ENCODE measurements around the gene MS4A8.
"Not testable (repeated sequence)": the region's sequence is repeated elsewhere in the genome, so short reads cannot be mapped to it uniquely, and the experiment has no call there.

Gene MS4A8, protein sequence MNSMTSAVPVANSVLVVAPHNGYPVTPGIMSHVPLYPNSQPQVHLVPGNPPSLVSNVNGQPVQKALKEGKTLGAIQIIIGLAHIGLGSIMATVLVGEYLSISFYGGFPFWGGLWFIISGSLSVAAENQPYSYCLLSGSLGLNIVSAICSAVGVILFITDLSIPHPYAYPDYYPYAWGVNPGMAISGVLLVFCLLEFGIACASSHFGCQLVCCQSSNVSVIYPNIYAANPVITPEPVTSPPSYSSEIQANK

DNA sequence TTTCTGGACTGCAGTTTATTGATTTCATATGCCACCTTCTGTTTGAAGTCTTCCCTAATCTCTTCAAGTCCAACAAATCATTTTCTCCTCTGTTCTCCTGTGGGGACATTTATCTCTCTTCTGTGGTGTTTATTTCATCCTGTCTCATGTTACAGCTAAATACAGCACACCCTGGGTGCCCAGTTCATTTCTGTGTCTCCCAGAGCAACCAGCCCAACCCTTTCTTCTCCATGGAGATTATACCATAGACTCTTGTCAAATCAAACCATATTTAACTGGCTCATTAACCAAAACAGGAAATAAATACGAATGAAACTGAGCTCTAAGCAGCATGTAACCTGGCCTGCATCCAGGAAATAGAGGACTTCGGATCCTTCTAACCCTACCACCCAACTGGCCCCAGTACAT lies at the start of gene MS4A8:
TSS of gene MS4A8 (plus strand) at position 329 of the 408 bp plus-strand sequence. CDS start 1,249 bp downstream, outside the sequence.
- DNase-seq: no peak
- intact Hi-C loops (cut with DNase I): no loop called here

DNA sequence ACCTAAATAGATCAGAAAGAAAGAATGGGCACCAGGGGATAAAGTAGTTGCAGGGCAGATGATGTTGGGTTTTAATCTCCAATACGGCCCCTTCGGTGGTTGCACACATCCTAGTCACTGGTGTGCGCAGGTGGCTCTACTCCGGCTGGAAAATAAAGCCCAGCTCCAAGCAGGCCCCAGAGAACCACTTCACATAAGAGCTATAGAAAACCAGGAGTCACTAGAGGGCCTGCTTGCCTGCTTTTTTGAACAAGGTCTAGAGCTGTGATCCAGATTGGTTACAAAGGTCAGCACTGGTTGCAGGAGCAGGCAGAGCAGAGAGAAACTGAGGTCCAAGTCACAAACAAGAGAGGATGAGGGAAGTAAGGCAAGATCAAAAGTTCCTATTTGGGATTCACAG lies 41.5 kb upstream of the MS4A8 start:
- DNase-seq: no peak
- intact Hi-C loops (cut with DNase I): no loop called here

DNA sequence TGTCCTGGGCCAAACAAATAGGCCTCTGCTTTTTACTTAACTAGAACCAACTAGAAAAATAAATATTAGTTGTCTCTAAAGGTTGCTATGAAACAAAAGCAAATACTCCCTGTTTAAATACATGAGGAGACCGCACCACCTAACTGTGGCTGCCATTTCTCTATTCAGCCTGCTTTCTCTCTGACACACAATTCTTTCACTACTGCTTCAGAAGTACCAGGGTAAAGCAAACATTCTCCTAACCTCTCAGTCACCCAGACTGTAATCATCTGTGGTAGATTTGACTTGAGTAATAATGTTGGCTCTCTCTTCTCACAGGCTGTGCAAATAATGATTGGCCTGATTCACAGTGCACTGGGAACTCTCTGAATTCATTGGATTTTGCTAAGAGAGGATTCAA lies 41.0 kb upstream of the MS4A8 start:
- DNase-seq: no peak
- intact Hi-C loops (cut with DNase I): no loop called here

DNA sequence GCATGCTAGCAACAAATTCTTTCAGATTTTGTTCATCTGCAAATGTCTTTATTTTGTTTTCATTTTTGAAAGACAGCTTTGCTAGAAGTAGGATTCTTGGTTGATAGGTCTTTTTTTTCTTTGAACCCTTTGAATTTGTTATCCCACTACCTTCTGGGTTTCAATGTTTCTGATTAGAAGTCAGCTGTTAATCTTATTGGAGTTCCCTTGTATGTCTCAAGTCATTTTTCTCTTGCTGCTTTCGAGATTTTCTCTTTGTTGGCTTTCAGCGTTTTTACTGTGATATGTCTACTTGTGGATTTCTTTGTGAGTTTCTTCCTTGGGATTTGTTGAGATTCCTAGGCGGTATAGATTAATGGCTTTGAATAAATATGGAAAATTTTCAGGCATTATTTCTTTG lies 27.2 kb upstream of the MS4A8 start:
- intact Hi-C loops (cut with DNase I): no loop called here
- no peak for DNase-seq

DNA sequence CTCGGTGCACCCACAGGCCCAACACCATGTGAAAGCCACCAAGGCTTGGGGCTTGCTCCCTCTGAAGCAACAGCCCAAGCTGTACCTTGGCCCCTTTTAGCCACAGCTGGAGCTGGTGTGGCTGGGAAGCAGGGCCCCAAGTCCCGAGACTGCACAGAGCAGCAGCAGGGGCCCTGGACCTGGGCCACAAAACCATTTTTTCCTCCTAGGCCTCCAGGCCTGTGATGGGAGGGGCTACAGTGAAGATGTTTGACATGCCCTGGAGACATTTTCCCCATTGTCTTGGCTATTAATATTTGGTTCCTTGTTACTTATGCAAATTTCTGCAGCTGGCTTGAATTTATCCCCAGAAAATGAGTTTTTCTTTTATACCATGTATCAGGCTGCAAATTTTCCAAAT lies 21.2 kb upstream of the MS4A8 start:
- intact Hi-C loops (cut with DNase I); DNase-seq: not testable (repeated sequence)

DNA sequence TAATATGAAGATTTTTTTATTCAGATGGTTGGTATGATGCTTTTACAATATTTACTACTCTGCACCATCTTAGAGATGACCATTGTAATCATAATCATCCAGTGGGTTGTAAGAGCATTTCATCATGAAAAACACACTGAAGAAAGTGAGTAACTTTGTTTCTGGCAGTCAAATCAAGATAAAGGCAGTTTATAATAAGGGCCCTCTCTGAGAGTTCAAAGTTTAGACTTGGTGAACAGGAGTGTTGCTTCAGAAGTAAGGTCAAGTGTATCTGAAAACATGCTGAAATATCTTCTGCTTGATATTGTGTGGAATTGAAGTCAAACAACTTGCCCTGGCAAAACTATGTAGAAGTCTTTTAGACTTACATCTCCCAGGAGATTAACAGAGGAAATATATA lies 19.5 kb upstream of the MS4A8 start:
- intact Hi-C loops (cut with DNase I): no loop called here
- no peak for DNase-seq

DNA sequence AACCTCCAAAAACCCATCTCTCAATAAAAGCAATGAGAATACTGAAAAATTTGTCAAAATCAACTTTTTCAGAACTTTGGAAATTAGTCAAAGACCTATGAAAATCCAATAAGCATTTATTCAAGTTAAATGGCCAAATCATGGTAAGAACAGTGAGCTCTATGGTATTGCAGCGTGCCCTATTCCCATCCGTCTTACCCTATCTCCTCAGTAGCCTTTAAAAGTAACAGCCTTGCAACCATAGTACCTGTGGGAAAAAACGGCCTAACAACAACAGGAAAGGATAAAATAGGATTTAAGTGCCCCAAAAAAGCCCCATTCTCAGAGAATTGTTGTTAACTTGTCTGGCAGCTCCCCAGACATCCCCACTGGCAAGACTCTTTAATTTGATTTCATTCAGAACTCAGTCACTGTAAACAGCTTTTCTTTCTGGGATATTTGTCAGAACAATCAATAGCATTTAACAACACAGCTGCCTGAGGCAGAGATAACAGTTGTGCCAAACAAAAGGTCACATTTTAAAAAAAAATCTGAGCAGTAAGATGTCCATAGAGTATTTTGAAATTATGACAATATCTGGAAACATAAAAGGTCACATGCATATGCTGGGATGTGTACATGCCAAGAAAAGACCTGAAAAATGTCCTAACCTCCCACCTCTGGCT lies 18.8 kb upstream of the MS4A8 start:
- intact Hi-C loops (cut with DNase I): no loop called here
- no peak for DNase-seq

DNA sequence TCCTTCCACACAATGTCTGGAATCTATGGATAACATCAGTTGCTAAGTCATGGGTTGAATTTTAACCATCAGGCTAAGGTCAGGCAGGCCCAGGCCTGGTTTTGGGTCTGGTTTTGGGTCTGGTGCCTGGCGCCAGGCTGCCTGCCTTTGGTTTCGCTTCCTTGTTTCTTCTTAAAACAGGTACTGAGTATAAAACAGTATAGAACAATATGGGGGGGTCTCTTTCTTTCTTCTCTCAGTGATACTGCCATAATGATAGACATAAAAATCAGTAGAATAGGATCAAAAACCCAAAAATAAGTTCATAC lies 14.9 kb upstream of the MS4A8 start:
- DNase-seq; intact Hi-C loops (cut with DNase I): not testable (repeated sequence)

DNA sequence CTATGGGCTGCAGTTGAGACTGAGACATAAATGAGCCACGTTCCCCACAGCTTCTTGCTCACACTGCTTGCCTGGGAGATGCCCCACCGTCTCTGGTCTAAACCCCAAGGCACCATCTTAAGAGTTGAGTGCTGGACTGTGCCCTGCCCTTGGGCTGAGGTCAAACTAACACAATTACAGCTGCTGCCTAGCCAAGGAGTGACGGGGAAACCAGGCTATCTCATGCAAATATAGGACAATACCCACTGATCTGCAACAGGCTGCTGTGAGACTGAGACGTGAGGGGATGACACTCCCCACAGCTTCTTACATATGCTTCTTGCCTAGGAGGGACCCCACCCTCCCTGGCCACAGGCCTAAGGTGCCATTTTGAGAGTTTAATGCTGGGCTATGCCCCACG lies 7.8 kb upstream of the MS4A8 start:
- intact Hi-C loops (cut with DNase I): no loop called here
- DNase-seq: no peak

DNA sequence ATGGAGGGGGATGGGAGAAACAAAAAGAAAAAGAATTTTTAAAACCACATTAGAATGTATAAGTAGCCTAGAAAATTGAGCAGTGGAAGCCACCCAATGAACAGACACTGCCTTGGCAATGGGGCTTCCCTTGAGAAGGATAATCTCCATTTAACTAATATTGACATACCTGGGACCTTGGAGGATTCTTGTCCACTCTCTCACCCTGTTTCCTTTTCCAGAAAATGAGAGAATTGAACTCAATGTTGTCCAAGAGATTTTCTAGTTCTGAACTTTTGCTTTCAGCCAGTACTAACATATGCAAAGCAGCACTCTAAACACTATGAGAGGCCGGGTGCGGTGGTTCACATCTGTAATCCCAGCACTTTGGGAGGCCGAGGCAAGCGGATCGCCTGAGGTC lies 524 bp downstream of the MS4A8 start:
- no peak for DNase-seq
- intact Hi-C loops (cut with DNase I): no loop called here

DNA sequence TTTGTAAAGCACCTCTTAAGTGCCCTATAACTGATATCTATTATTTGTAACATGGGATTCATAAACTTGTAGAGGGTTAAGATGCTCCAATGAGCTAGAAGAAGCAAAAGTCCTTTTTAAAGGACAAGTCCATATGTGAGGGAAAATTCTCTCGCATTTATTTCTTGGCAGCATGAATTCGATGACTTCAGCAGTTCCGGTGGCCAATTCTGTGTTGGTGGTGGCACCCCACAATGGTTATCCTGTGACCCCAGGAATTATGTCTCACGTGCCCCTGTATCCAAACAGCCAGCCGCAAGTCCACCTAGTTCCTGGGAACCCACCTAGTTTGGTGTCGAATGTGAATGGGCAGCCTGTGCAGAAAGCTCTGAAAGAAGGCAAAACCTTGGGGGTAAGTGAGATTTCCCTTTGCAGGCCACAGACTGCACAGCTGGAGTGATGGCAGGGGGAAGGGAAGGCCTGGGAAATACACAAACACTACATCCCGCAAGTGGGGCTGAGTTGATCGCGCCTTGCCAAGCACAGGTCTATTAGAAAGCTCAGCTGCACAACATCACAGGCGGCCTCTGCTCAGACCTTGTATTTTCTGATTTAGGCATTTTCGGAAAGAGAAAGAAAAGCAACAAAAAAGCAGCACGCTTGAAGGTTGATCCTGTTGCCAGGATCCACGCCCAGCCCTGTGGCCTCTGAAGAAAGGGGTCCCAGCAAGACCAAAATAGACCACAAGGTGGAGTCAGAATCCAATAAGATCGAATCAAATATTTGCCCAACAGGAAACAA lies 1.5 kb downstream of the MS4A8 start:
- intact Hi-C loops (cut with DNase I): no loop called here
- no peak for DNase-seq

DNA sequence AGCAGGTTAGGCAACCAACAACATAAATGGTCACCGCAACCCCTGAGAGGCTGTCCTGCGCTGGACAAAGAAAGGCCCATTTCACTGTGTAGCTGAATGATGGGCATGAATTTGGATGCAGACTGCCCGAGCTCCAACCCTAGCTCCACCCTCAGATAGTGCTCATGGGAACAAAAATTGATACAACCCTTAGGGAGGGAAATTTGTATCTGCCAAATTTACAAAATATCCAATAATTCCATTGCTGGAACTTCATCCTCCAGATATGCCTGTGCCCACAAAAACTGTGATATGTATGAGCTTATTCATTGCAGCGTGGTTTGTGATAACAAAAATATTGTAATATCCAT lies 2.0 kb downstream of the MS4A8 start:
- intact Hi-C loops (cut with DNase I): no loop called here
- no peak for DNase-seq

DNA sequence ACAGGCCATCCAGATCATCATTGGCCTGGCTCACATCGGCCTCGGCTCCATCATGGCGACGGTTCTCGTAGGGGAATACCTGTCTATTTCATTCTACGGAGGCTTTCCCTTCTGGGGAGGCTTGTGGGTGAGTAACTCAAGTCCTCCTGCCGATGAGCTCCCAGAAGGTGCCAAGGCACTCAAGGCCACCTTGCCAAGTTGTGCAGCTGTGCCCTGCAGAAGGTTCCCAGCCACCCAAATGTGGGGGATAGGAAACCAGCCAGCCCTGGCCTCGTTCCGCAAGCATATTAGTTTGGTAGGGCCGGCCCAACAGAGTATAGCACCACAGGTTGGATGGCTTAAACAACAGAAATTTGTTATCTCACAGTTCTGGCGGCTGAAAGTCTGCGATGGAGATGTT lies 4.0 kb downstream of the MS4A8 start:
- intact Hi-C loops (cut with DNase I): no loop called here

DNA sequence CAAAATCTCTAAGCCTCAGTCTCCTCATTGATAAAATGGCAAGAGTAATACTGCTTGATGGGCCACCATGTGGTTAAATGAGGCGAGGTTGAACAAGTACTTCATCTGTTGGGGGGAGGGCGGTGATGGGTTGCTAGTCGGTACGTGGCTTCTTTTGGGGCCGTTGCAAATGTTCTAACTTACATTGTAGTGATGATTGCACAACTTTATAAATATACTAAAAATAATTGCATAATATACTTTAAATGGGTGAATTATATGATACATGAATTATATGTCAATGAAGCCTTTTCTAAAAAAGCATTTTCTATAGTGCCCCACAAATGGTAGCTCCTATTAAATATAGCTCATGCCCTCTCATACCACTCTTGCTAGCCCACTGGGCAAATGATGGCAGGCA lies 6.5 kb downstream of the MS4A8 start:
- intact Hi-C loops (cut with DNase I): no loop called here

More for the DNA sequence above, 4.0 kb downstream of the MS4A8 start:
- DNase-seq: no peak

DNA sequence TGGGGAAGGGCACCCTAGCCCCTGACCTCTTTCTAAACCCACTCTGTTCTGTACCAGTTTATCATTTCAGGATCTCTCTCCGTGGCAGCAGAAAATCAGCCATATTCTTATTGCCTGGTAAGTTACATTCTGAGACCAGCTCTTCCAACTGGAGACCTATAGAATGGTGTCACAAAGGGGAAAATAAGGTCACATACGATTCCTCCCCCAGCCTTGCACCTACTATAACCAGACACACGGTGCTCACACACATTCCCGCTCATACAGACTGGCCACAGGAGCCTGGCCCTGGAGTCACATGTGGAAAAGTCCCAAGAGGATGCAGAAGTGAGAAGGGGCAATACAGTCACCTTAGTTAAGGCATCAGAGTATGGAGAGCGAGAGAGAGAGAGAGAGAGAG lies 7.5 kb downstream of the MS4A8 start:
- no peak for DNase-seq
- intact Hi-C loops (cut with DNase I): no loop called here

More for the DNA sequence above, 6.5 kb downstream of the MS4A8 start:
- no peak for DNase-seq

DNA sequence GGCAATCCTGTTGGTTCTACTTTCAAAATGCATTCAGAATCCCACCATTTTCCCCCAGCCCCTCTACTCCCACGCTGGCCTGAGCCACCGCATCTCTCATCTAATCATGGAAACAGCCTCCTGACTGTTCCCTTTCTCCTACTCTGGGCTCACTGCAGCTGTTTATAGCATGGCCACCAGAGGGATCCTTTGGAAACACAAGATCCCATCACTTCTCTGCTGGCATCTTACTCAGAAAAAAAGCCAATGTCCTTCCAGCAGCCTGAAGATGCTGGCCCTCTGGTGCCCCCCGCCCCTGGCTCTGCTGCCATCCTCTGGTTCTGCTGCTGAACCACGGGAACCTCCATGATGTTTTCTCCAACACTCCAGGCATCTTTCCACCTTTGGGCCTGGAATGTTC lies 11.1 kb downstream of the MS4A8 start:
- intact Hi-C loops (cut with DNase I): no loop called here
- no peak for DNase-seq

DNA sequence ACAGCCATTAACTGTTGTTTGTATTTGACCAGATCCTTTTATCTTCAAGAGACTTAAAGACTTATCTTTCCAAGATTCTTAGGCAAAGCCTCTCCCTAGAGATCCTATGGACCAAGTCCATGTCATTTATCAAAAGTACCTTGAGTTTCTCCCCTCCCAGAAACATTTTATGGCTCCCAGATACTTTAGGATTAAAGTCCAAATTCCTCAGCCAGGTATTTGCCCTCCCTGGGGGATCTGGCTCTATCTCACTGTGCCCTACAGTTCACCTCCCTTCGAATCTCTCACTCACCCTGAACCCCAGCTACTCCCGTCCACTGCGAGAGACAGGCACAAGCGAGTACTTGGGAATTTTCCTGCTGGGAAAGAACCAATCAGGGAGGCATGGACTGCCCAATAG lies 11.9 kb downstream of the MS4A8 start:
- DNase-seq: no peak

DNA sequence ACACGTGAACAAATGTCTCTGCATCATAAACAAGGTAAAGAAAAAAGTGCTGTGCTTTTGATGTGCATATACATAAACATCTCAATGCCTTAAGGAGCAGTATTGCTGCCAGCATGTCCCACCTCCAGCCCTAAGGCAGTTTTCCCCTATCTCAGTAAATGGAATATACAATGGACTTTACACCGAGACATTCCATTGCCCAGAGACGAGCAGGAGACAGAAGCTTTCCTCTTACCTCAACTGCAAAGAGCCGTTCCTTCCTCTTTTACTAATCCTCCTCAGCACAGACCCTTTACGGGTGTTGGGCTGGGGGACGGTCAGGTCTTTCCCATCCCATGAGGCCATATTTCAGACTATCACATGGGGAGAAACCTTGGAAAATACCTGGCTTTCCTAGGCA lies 14.0 kb downstream of the MS4A8 start:
- DNase-seq; intact Hi-C loops (cut with DNase I): not testable (repeated sequence)

More for the DNA sequence above, 11.9 kb downstream of the MS4A8 start:
- intact Hi-C loops (cut with DNase I): no loop called here

DNA sequence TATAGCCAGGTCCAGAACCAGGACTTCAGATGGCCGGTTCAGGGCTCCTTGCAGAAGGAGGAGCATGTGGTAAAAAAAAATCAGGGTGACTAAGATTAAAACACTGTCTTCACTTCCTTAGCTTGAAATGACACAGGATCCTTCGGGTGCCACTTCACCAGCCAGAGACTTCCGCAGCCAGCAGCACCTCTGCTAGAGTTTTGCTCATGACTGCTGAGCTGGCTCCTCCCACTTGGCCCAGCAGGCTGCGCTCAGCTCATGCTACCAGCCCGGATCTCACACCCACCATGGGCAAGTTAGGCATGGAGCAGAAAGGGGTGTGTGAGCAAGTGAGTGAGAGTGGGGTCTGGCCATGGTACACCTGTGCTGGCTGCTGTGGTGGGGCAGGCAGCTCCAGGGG lies 18.5 kb downstream of the MS4A8 start:
- intact Hi-C loops (cut with DNase I): no loop called here
- no peak for DNase-seq

DNA sequence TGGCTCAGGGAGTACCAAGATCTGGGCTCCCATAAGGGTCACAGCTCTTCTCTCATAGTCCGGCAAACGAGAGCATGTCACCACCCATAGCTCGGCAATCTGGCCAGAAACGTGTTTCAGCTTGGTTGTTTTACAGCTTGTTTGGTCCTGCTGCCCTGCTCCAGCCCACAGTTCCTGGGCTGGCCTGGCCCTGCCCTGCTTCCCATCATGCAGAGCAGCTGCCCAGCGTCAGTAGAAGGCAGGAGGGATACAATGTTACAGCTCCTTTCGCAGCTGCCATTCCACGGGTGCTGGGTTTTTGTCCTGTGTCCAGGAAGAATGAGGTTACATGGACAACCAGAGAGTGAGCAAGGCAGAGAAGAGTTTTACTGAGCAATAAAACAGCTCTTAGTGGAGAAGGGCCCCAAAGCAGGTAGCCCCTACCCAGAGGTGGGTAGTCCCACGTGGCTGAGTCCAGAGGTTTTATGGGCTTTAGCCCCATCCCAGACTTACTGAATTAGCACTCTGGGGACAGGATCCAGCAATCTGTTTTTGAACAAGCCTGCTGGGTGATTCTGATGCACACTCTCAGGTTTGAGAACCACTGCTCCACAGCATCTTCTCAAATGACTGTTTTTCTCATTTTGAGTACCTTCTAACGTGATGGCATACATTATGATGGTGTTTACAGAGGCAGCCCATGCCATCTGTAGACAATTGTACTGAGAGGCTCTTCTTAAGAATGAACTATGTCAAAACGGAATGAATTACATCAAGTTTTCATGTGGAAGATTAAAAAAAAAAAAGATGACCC lies 19.3 kb downstream of the MS4A8 start:
- intact Hi-C loops (cut with DNase I): no loop called here
- DNase-seq: no peak

DNA sequence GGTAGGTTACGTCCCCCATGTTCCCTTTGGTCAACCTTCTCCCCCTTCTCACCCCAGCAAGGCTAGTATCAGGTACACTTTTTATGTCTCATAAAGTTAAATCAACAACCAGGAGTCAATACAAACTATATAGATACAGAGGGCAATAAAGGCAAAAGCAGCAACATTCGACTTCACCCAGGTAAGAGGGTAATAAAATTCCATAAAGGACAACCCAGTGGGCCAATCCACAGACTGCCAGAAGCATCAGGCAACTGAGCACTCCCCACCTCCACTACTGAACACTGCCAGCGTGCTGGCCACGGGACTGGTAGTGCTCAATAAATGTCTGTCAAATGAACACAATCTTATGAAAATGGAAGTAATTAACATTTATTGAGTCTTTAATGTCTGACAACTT lies 20.0 kb downstream of the MS4A8 start:
- DNase-seq: no peak
- intact Hi-C loops (cut with DNase I): no loop called here
